ENCODE results near the gene DCTN5.

DCTN5 gene

DNA sequence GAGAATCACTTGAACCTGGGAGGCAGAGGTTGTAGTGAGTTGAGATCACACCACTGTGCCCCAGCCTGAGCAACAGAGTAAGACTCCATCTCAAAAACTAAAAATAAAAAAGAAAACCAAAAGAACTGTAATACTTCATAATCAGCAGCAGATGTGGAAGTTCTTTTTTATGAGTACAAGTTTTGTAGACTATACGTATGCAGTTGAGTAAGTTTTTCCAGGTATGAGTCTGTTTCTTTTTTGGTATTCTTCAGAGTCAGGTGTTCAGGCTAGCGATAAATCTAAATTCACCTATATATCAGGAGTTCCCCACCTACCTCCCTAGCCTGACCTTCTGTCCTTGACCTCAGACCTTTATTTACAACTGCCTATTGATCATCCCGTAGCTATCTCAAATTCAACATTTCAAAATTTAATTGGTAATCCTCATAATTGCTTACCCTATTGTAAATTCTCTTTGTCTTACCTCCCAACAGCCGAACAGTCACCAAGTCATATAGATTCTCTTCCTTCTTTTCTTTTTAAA is 10.7 kb downstream of the DCTN5 start:
- FAIRE-seq (no peak), DNase-seq (ENCODE audit: insufficient read length, low spot score) (no peak)

DNA sequence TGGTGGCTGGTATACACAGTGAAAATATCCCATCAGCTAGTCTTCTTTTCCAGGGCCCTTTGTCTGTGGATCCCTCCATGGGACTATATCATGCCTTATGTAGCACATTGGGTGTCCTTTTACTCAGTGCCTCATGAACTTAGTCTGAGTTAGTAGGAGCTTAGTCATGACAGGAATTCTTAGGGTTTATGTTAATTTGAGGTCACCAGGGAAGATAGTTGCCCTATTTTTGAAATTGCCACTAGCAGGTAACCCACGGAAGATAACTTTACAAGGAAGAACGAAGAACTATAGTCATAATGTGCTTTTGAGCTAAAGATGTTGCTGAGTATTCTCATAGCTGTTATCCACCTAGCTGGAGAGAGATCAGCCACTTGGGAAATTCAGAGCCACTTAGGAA is 22.7 kb downstream of the DCTN5 start:
- DNase-seq (ENCODE audit: insufficient read length, low spot score) (no peak), FAIRE-seq (no peak)

DNA sequence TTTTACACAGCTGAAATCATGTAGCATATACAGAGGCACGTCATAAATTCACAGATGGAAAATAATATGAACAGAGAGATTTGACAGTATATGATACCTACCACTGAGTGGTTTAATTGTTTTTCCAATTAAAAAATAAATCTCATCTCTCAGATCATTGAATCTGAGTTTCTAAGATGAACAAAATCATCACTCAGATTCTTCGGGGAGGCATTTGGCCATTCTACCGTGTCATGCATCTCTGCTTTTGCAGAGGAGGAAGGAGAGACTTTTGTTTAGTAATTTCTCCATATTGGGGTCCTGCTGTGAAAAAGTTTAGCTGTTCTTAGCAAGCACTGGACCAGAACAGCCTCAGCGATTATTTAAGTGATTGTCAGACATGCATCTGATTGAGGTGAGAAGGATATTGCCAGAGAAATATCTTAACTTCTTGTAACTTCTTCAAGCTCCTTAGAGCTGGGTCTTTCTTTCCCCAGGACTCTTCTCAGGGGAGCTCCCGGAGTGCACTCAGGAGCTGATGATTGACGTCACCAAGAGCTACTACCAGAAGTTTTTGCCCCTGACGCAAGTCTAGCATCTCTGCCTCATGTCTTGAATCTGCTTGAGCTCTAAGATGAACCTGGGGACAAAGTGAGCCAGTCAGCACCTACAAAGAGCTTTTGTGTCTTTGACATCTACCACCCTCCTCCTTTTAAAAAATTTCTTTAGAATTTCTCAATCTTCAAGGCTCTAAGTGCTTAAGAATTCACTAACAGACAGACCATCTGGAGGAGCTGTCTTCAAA is 25.5 kb downstream of the DCTN5 start:
- no peak for FAIRE-seq

DNA sequence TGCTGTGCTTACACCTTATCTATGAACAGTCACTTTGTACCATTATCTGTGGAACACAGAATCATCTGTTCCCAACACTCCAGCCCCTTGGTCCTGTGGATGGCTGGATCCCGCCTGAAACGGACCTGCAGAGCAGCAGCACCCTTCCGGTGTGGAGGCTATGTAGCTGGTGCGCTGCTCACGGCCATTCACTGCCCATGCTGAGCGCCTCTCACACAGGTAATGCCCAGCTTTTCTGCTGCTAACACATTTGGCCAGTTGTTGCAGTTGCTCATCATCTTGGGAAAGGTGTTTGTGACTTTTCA is 26.0 kb downstream of the DCTN5 start:
- FAIRE-seq (no peak), DNase-seq (ENCODE audit: insufficient read length, low spot score) (no peak)

More for the DNA sequence above, 25.5 kb downstream of the DCTN5 start:
- DNase-seq (ENCODE audit: insufficient read length, low spot score) = no peak

DNA sequence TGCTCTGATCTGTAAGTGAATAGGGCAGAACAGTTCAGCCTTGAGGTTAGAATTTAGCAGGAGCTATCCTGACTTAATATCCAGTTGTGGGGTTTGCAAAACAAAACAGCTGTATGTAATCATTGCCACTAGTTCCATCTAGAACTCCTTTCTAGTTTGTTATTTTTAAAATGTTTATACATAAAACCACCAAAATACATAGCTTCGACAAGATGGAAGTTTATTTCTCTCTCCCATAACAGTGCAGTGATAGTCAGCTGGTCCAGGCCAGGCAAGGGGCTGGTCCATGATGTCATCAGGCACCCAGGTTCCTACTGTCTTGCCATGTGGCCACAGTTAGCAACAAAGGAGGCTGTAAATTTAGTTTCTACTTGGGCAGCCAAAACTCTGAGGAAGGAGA is 27.0 kb downstream of the DCTN5 start:
- FAIRE-seq (no peak), DNase-seq (ENCODE audit: insufficient read length, low spot score) (no peak)

DNA sequence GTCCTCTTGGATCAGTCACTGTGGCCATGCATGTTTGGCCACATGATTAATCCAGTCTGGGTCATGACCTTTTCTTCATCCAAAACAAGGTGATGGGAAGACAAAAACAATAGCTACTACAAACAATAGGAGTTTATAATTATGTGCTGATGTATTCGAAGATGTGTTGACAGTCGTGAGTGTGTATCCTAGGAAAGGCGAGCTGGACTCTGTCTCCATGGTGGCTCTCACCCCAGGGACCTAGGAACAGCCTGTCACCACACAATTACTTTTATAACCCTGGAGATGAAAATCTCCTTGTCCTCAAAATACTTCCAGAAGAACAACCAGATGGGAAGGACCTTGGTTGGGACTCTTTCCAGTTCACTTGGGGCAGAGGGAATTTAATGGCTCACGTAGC is 27.6 kb downstream of the DCTN5 start:
- DNase-seq (ENCODE audit: insufficient read length, low spot score) = no peak
- no peak for FAIRE-seq

DNA sequence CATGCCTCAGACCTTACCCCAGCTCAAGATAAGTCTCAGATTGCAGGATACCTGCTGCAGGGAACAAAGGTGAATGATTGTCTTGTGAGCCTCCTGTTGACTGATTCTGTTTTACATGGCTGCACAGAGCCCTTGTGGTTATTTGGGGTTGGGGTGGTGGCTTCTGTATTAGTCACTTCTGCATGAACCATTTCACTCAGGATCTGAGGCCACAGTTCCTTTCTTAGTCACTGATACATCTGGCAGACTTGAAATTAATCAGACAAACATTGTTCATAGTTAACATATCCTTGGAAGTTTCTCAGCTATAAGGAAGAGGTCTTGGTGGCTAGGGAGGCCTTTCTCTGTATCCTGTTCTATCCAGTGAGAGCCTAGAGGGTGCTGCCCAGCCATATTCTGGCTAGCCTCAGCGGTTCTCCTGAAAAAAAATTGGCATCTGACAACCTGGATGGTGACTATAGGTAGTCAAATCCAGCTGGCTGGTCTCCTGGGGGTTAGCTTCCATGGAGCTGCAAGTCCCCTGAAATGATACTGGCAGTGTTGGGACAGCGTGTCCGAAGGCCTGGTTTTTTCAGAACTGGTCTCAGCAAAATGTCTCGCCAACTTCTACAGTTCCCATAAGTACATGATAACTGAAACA is 29.0 kb downstream of the DCTN5 start:
- DNase-seq (ENCODE audit: insufficient read length, low spot score) (no peak), FAIRE-seq (no peak)

DNA sequence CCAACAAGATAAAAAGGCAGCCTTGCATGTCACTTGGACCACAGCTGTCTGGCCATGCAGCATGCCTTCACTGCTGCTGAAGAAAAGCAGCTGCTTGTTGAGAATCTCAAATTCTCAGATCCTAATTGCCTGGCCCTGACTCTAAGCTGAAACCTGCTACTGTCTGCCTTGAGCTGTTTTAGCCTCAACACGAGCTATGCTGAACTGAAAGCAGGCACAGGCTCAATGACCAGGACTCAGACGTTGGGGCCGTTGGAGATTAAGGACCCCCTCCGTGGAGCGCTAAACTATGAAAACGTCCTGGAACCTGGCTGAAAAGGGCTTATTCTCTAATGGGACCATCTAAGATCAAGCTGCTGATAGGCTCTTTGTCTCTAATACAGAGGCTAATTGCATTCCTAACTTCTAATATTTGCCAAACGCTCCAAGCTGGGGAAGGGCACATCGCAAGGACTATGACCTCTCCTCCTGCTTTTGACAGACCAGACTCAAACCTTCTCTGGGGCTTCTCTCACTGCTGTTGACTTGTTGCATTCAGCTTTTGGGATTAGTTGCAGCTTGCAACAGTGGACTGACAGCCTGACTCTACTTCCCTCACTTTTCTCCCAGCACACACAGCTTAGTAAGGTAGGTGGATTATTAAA is 32.8 kb downstream of the DCTN5 start:
- FAIRE-seq (no peak), DNase-seq (ENCODE audit: insufficient read length, low spot score) (no peak)

DNA sequence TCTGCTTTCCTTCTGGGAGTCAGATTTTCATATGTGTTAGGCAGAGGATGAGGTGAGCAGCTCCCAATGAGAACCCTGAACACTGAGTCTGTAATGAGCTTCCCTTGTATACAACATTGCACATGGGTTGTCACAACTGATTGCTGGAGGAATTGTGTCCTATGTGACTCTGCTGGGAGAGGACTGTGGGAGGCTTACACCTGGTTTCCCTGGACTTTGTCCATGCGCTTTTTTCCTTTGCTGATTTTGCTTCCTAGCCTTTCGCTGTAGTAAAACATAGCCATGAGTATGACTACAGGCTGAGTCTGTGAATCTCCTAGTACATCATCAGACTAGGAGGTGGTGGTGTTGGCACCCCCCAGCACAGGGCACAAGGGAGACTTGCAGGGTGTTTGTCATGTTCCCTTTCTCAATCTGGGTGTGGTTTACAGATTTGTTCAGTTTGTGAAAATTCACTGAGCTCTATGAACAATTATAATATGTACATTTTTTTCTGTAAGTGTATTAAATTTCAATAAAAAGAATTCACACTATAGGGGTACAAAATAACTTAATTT is 35.7 kb downstream of the DCTN5 start:
- FAIRE-seq (no peak), DNase-seq (ENCODE audit: insufficient read length, low spot score) (no peak)

DNA sequence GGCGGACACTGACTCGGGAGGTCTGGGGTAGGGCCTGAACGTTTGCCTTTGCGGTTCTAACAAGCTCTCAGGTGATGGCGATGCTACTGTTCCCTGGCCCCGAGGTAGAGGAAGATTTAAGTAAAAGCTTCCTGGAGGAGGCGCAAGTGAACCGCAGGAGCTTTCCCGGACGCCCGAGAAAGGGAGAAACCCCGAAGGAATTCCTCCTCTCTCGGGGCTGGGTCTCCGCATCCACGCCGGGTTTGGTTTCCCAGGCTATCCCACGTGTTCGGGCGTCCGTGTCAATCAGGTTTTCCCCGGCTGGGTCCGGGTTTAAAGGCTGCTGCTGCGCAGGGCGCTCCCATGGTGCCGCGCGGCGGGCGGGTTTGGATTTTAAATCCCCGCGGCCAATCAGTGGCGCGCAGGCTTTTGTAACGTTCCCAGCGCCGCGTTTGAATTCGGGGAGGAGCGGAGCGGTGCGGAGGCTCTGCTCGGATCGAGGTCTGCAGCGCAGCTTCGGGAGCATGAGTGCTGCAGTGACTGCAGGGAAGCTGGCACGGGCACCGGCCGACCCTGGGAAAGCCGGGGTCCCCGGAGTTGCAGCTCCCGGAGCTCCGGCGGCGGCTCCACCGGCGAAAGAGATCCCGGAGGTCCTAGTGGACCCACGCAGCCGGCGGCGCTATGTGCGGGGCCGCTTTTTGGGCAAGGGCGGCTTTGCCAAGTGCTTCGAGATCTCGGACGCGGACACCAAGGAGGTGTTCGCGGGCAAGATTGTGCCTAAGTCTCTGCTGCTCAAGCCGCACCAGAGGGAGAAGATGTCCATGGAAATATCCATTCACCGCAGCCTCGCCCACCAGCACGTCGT is 37.4 kb downstream of the DCTN5 start, which contains the start of gene PLK1:
TSS of gene PLK1 (plus strand) at position 460 of the 844 bp plus-strand sequence. CDS start at position 504, 44 bp downstream.
- DNase-seq (ENCODE audit: insufficient read length, low spot score) = peak; percentile 86
- FAIRE-seq = no peak

DNA sequence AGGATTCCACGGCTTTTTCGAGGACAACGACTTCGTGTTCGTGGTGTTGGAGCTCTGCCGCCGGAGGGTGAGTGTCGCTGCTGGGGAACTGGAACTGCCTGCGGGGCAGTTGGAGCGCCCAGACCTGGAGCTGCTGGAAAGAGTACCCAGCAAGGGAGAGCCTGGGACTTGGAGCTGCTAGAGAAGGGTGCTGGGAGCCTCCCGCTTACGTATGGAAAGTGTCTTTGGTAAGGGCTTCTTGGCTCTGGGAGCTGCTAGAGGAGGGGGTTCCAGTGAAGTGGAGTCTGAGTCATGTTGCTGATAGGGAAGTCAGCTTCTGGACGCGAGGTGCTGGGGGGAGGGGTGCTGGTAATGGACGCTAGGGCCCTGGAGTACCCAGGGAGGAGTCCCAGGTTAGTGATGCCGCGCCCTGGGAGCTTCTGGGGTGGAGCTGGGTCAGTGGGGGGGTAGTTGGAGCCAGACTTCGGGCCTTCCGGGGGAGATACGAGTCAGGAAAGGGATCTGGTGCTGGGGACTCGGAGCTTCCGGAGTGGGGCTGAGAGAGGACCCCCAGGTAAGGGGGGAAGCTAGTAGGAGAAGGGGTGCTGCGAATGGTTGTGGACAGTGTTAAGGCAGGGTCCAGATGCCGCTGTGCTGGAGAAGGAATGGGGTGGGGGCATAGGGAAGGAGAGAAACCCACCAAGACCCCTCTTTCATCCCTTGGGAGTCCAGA is 38.2 kb downstream of the DCTN5 start:
- peak; percentile 50 for DNase-seq (ENCODE audit: insufficient read length, low spot score)

DNA sequence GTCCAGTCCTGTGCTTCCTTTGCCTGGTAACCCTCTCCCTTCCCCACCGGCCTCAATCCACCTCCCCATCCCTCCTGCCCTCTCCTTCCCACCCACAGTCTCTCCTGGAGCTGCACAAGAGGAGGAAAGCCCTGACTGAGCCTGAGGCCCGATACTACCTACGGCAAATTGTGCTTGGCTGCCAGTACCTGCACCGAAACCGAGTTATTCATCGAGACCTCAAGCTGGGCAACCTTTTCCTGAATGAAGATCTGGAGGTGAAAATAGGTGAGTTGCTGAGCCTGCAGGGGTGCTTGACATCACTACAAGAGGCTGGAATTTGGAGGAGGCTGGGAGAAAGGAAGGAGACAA is 38.7 kb downstream of the DCTN5 start:
- DNase-seq (ENCODE audit: insufficient read length, low spot score) (no peak), FAIRE-seq (no peak)

More for the DNA sequence above, 38.2 kb downstream of the DCTN5 start:
- no peak for FAIRE-seq

DNA sequence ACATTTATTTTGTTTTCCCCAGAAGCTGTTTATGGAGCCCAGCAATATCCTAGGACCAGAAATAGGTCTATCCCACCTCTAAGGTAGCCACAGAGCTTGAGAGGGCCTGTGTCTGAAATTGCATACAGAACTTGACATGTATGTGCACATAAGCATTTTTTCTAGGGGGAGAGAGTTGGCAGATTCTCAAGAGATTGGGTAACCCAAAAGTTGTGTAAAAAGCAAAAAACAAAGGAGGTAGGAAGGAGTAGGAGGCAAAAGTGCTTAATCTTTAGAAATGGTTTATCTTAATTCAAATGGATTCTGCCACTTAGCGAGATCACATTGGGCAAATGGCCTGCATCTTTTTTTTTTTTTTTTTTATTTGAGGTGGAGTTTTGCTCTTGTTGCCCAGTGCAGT is 40.9 kb downstream of the DCTN5 start:
- DNase-seq (ENCODE audit: insufficient read length, low spot score) = no peak
- no peak for FAIRE-seq

DNA sequence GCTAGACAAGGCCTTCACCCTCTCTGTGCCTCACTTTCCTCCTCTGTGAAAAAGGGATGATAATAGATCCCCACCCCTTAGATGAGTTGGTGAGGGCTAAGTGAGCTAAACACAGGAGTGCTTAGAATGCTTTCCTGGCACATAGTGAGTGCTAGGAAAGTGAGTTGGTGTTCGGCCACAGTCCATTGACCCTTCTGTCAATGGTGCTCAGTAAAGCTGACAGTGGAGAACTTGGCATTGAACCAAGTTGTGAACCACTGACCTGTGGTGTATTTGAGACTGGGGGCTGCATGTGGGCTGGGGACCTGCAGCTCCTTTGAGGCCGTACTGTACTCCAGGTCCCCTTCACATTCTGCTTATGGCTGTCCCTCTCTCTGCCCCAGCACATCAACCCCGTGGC is 42.2 kb downstream of the DCTN5 start:
- FAIRE-seq (no peak), DNase-seq (ENCODE audit: insufficient read length, low spot score) (no peak)

DNA sequence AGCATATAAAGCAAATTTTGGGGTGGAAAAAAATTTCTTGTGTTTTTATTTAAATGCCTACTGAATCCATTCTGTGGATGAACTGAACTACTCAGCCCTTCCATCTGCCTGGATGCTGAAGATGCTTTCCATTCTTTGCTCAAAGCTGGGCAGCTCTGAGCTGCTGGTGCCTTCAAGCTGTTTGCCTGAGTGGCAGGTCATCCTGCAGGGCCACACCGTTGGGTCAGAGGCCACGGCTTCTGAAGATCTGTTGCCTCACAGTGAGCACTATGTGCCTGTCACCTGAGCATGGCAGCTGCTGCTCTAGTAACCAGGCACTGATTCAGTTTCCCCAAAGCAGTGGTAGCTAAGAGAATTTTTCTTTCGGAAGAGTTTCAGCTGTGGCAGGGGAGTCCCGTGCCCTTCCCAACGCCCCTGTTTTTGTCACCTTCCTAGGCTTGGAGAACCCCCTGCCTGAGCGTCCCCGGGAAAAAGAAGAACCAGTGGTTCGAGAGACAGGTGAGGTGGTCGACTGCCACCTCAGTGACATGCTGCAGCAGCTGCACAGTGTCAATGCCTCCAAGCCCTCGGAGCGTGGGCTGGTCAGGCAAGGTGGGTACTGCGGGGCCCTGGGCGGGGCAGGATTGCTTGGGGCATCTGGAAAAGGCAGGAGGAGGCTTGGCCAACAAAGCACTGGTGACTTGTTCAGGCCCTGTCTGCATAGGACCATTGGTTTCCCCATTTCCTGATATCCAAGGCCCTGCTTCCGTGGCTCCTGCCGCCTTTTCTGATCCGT is 46.0 kb downstream of the DCTN5 start:
- no peak for FAIRE-seq
- DNase-seq (ENCODE audit: insufficient read length, low spot score) = no peak

DNA sequence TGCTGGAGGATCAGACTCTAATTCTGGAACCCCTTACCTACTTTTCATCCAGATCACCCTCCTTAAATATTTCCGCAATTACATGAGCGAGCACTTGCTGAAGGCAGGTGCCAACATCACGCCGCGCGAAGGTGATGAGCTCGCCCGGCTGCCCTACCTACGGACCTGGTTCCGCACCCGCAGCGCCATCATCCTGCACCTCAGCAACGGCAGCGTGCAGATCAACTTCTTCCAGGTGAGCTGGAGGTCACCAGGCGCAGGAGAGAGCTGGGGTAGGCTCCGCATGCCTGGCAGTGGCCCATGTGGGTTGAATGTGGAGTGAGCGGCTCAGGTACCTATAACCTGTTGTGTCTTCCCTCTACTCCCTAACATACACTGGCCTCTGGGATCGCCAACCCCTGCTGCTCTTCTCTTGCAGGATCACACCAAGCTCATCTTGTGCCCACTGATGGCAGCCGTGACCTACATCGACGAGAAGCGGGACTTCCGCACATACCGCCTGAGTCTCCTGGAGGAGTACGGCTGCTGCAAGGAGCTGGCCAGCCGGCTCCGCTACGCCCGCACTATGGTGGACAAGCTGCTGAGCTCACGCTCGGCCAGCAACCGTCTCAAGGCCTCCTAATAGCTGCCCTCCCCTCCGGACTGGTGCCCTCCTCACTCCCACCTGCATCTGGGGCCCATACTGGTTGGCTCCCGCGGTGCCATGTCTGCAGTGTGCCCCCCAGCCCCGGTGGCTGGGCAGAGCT is 48.3 kb downstream of the DCTN5 start:
- DNase-seq (ENCODE audit: insufficient read length, low spot score) (no peak), FAIRE-seq (no peak)

DNA sequence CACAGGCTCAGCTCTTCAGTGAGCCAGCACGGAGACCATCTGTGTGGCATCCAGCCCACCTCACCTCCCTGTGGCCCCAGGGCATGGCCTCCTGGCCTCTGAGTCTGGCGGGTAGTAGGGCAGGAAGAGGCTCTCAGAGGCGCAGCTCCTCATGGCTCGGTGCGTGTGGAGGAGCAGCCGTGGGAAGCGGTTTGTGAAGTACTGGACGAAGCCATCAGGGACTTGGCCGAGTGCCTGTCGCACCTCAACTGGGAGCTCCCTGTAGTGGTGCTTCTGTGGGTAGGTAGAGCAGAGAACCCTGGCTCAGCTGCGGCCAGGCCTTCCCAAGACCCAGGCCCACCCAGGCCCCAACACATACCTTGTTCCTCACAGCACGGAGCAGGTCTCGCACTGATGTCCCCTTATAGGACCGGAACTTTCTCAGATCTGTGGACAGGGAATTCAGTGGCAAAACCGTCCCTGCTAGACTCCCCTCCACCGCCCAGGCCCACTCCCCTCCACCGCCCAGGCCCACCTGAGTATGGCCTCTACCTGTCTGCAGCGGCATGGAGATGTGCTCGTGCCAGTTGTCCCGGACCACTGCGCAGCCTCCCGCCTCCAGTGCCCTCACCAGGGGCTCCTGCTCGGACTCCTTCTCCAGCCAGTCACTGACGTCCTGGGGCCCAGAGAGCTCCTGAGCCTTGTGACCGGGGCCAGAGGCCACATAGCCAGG is 49.7 kb downstream of the DCTN5 start:
- FAIRE-seq = no peak
- DNase-seq (ENCODE audit: insufficient read length, low spot score) = no peak
